Osteoblast (primary cell): Measurements from ENCODE around the gene SH3BP2. TPM values are rescaled to one million over a fixed set of nuclear protein-coding genes. Genes with fewer than 3 reads are reported as not detected.
A peak's percentile ranks its signal among the peaks of the same experiment; 100 is the strongest.

Experiments used
- DNase-seq: peaks from one replicate; pipeline ENCODE4 v3.0.0; 2011; ENCODE audit warnings: low spot score, mixed read lengths; ENCODE audit not compliant: insufficient read length; ENCODE audit errors: missing footprints
- H2AFZ ChIP-seq: 2 replicates; pipeline ENCODE4 v1.6.0; 2011; ENCODE audit warnings: mild to moderate bottlenecking, low read length
- H3K27ac ChIP-seq: 2 replicates; pipeline ENCODE4 v1.5.1; 2011; ENCODE audit warnings: mild to moderate bottlenecking, low read depth, low read length, moderate library complexity
- H3K27me3 ChIP-seq: 2 replicates; pipeline ENCODE4 v1.6.0; 2012; ENCODE audit warnings: mild to moderate bottlenecking, control low read depth, inconsistent platforms, low read length, moderate library complexity; ENCODE audit not compliant: insufficient read depth
- H3K36me3 ChIP-seq: 2 replicates; pipeline ENCODE4 v1.5.1; 2011; ENCODE audit warnings: mild to moderate bottlenecking, low read length, control low read depth, moderate library complexity; ENCODE audit not compliant: insufficient read depth
- H3K4me1 ChIP-seq: 2 replicates; pipeline ENCODE4 v1.5.1; 2011; ENCODE audit warnings: mild to moderate bottlenecking, low read length, control low read depth, moderate library complexity; ENCODE audit not compliant: insufficient read depth
- H3K4me2 ChIP-seq: 2 replicates; pipeline ENCODE4 v1.6.0; 2011; ENCODE audit warnings: mild to moderate bottlenecking, low read length; ENCODE audit not compliant: insufficient read depth
- H3K4me3 ChIP-seq: fragments of 200-600 bp; sonication (generic); 3 replicates; pipeline ENCODE4 v1.5.1; 2012; ENCODE audit warnings: mild to moderate bottlenecking, low read length, inconsistent platforms; ENCODE audit not compliant: insufficient read depth
- H3K79me2 ChIP-seq: 2 replicates; pipeline ENCODE4 v1.6.0; 2012; ENCODE audit warnings: mild to moderate bottlenecking, low read length, control low read depth, inconsistent platforms; ENCODE audit not compliant: insufficient read depth
- H3K9me3 ChIP-seq: 2 replicates; pipeline ENCODE4 v1.5.1; 2011; ENCODE audit warnings: low read depth, low read length, control low read depth
- H4K20me1 ChIP-seq: 2 replicates; pipeline ENCODE4 v1.6.0; 2012; ENCODE audit warnings: mild to moderate bottlenecking, low read length, control low read depth; ENCODE audit not compliant: insufficient read depth
- CTCF ChIP-seq: IDR thresholded peaks from 2 replicates; pipeline ENCODE4 v1.5.1; 2011; ENCODE audit warnings: mild to moderate bottlenecking, low read depth, low read length, moderate library complexity; ENCODE audit errors: extremely low read depth
- total RNA-seq: library from RNA; depleted of rRNA; stranded (reverse); fragments of >200 nt; gene quantifications from 2 replicates; pipeline ENCODE4 v1.2.3, GENCODE V29; 2012

The SH3BP2 gene
- total RNA-seq, 1 donor: 26.4 TPM

- Histone ChIP-seq H3K4me2 (no peak overlapping the region), H3K4me3 (no peak overlapping the region), H2AFZ (no peak overlapping the region), H3K27ac (no peak overlapping the region), H3K36me3 (no peaks in the 10 kb centered on the region), H3K9me3 (peaks cover 2% of the 10 kb centered on the region), H3K27me3 (no peaks in the 10 kb centered on the region), H4K20me1 (no peaks in the 10 kb centered on the region), H3K79me2 (no peaks in the 10 kb centered on the region), H3K4me1 (no peaks in the 10 kb centered on the region)
- TF ChIP-seq CTCF: no peak
- no peak for DNase-seq
Observed at GRCh38 chr4:2783790-2784189, 9.1 kb upstream of the SH3BP2 start.

GRCh38 chr4:2785613-2786012 is 7.3 kb upstream of the SH3BP2 start:
- H3K27ac ChIP-seq: no peak overlapping the region

GRCh38 chr4:2786152-2786671 is 6.7 kb upstream of the SH3BP2 start:
- Histone ChIP-seq H3K4me3 (no peak overlapping the region), H3K36me3 (no peaks in the 10 kb centered on the region), H3K79me2 (no peaks in the 10 kb centered on the region), H2AFZ (no peak overlapping the region), H3K4me2 (no peak overlapping the region), H4K20me1 (no peaks in the 10 kb centered on the region), H3K4me1 (no peaks in the 10 kb centered on the region), H3K27me3 (no peaks in the 10 kb centered on the region), H3K27ac (no peak overlapping the region), H3K9me3 (peaks cover 2% of the 10 kb centered on the region)
- no peak for DNase-seq
- TF ChIP-seq CTCF: no peak

More at GRCh38 chr4:2785613-2786012, 7.3 kb upstream of the SH3BP2 start:
- Histone ChIP-seq H2AFZ (no peak overlapping the region), H3K4me1 (no peaks in the 10 kb centered on the region), H3K36me3 (no peaks in the 10 kb centered on the region), H4K20me1 (no peaks in the 10 kb centered on the region), H3K79me2 (no peaks in the 10 kb centered on the region), H3K4me3 (no peak overlapping the region), H3K27me3 (no peaks in the 10 kb centered on the region), H3K4me2 (no peak overlapping the region), H3K9me3 (peaks cover 2% of the 10 kb centered on the region)
- no peak for TF ChIP-seq CTCF
- peak; percentile 65 for DNase-seq

GRCh38 chr4:2786794-2787229 is 6.1 kb upstream of the SH3BP2 start:
- Histone ChIP-seq H4K20me1 (no peaks in the 10 kb centered on the region), H3K36me3 (no peaks in the 10 kb centered on the region), H3K9me3 (peaks cover 2% of the 10 kb centered on the region), H2AFZ (no peak overlapping the region), H3K79me2 (no peaks in the 10 kb centered on the region), H3K4me1 (no peaks in the 10 kb centered on the region), H3K4me2 (no peak overlapping the region), H3K27me3 (no peaks in the 10 kb centered on the region), H3K4me3 (no peak overlapping the region), H3K27ac (no peak overlapping the region)
- no peak for TF ChIP-seq CTCF
- peak; percentile 21 for DNase-seq
